GM10266 (cell line): ENCODE results near the gene MMGT1.

ENCODE experiments used
- DNase-seq: peaks from one replicate; pipeline ENCODE4 v3.0.0; 2012; ENCODE audit errors: extremely low spot score
- CTCF ChIP-seq: IDR thresholded peaks from 2 replicates; pipeline ENCODE4 v1.5.1; 2012; ENCODE audit warnings: mild to moderate bottlenecking, low read depth; ENCODE audit not compliant: control insufficient read depth, insufficient read depth; ENCODE audit errors: missing control alignments

Gene MMGT1

GRCh38 chrX:135985973-135986310, 12.2 kb upstream of the MMGT1 start:
- DNase-seq: no peak
- TF ChIP-seq CTCF: no peak

- peak; percentile 77 for DNase-seq
- TF ChIP-seq CTCF: no peak
Measured at GRCh38 chrX:135985157-135985972, 11.6 kb upstream of the MMGT1 start, which contains the start of gene SLC9A6. Gene SLC9A6 (plus strand): TSS chrX:135985435. CDS start chrX:135985659, 224 bp downstream.

- no peak for TF ChIP-seq CTCF
- no peak for DNase-seq
Measured at GRCh38 chrX:135984791-135985156, 11.0 kb upstream of the MMGT1 start.

- DNase-seq: no peak
- TF ChIP-seq CTCF: no peak
Measured at GRCh38 chrX:135984256-135984655, 10.5 kb upstream of the MMGT1 start.

GRCh38 chrX:135982860-135983259, 9.1 kb upstream of the MMGT1 start:
- DNase-seq: no peak
- TF ChIP-seq CTCF: no peak

- no peak for DNase-seq
- no peak for TF ChIP-seq CTCF
Measured at GRCh38 chrX:135981668-135982067, 7.9 kb upstream of the MMGT1 start.

GRCh38 chrX:135981010-135981409, 7.2 kb upstream of the MMGT1 start:
- TF ChIP-seq CTCF: no peak
- no peak for DNase-seq
